ENCODE data around the gene WDR31.
A peak's percentile ranks its signal among the peaks of the same experiment; 100 is the strongest.

WDR31 gene

DNA sequence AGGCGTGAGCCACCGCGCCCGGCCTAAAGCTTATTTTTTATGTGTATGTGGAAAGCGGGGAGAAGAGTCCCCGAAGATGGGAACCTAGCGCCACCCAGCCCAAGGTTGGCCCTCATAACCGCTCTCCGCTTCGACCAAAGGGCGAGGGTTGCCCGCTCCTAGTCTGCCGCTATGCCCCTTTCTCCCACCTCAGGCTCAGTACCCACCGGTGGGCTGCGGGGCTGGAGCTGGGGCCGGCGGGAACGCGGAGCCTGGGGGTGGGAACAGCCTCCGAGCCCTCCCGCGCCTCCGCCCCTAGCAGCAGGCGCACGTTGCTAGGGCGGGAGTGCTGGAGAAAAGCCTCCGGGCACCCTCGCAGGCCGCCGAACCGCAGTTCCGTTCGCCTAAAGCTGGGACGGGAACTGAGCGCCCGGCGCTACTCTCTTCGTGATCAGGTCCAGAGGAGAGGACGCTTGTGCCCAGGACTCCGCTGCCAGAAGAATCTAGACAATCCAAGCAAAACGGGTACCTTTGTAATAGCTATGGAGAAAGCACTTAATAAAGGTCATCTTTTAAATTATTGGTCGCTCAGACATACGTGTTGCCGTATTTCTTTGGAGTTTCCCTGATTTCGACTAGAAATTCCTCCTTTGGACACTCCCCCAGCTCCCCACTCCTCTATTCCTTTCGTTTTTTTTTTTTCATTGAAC is at the start of gene WDR31:
Gene WDR31 (minus strand): TSS at position 265 of the 689 bp plus-strand sequence. CDS start 8,253 bp downstream, outside the sequence.
- Mint-ChIP-seq H3K27me3 (ENCODE audit: low read depth, poor library complexity) (peaks cover 27% of the 10 kb centered on the region), H3K36me3 (ENCODE audit: low read depth) (no peaks in the 10 kb centered on the region), H3K9me3 (no peaks in the 10 kb centered on the region), H3K4me1 (peaks cover 8% of the 10 kb centered on the region), H3K27ac (no peak within 1 kb of the TSS), H3K4me3 (peak within 1 kb of the TSS; percentile 86)
- DNase-seq, result peak; percentile 89
- TF ChIP-seq, protein P1, sequence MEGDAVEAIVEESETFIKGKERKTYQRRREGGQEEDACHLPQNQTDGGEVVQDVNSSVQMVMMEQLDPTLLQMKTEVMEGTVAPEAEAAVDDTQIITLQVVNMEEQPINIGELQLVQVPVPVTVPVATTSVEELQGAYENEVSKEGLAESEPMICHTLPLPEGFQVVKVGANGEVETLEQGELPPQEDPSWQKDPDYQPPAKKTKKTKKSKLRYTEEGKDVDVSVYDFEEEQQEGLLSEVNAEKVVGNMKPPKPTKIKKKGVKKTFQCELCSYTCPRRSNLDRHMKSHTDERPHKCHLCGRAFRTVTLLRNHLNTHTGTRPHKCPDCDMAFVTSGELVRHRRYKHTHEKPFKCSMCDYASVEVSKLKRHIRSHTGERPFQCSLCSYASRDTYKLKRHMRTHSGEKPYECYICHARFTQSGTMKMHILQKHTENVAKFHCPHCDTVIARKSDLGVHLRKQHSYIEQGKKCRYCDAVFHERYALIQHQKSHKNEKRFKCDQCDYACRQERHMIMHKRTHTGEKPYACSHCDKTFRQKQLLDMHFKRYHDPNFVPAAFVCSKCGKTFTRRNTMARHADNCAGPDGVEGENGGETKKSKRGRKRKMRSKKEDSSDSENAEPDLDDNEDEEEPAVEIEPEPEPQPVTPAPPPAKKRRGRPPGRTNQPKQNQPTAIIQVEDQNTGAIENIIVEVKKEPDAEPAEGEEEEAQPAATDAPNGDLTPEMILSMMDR (IDR thresholded peaks at IDR 0.05), result no peak

DNA sequence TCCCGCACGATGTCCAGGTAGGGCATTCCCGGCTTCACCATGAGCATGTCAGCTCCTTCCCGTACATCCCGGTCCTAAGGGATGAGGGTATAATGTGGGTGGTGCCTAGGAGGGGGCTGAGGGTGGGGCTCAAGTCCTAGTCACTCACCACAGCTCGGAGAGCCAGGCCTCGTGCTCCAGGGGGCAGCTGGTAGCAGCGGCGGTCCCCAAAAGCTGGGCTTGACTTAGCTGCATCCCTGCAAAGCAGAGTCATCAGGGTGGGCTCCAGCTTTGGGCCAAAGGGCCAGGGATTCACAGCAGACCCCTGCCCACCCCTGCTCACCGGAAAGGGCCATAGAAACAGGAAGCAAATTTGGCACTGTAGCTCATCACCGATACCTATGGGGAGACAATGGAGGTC is 49.4 kb upstream of the WDR31 start:
- peaks cover 34% of the 10 kb centered on the region for H3K36me3 Mint-ChIP-seq (ENCODE audit: low read depth)
- TF ChIP-seq, protein P1 (IDR thresholded peaks at IDR 0.05), result no peak

DNA sequence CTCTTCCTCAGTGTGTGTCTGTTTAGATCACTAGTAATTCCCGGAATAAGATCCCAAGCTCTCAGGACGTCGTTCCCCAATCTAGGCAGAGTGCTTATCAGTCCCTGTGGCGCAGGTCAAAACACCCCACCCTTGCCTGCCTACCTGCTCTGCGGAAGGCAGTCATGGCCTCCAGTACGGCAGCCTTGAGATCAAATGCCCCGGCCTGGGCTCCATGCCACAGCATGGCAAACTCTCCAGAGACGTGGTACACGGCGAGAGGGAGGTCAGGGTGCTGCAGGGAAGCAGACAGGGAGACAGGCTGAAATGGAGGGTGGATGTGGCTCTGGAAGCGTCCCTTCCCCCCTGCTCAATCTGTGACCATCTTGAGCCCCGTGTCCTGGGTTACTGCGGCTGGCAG is 48.8 kb upstream of the WDR31 start:
- peaks cover 7% of the 10 kb centered on the region for H3K4me1 Mint-ChIP-seq
- no peak for DNase-seq
- no peak overlapping the region for H3K27ac Mint-ChIP-seq
- peaks cover 3% of the 10 kb centered on the region for H3K9me3 Mint-ChIP-seq
- TF ChIP-seq, protein P1 (IDR thresholded peaks at IDR 0.05), result no peak
- peaks cover 4% of the 10 kb centered on the region for H3K27me3 Mint-ChIP-seq (ENCODE audit: low read depth, poor library complexity)
- H3K4me3 Mint-ChIP-seq, result no peak overlapping the region
- peaks cover 34% of the 10 kb centered on the region for H3K36me3 Mint-ChIP-seq (ENCODE audit: low read depth)

More for the DNA sequence above, 49.4 kb upstream of the WDR31 start:
- no peak for DNase-seq
- H3K9me3 Mint-ChIP-seq, result peaks cover 3% of the 10 kb centered on the region
- no peak overlapping the region for H3K27ac Mint-ChIP-seq
- H3K4me1 Mint-ChIP-seq, result peaks cover 7% of the 10 kb centered on the region
- peaks cover 4% of the 10 kb centered on the region for H3K27me3 Mint-ChIP-seq (ENCODE audit: low read depth, poor library complexity)
- H3K4me3 Mint-ChIP-seq, result no peak overlapping the region

DNA sequence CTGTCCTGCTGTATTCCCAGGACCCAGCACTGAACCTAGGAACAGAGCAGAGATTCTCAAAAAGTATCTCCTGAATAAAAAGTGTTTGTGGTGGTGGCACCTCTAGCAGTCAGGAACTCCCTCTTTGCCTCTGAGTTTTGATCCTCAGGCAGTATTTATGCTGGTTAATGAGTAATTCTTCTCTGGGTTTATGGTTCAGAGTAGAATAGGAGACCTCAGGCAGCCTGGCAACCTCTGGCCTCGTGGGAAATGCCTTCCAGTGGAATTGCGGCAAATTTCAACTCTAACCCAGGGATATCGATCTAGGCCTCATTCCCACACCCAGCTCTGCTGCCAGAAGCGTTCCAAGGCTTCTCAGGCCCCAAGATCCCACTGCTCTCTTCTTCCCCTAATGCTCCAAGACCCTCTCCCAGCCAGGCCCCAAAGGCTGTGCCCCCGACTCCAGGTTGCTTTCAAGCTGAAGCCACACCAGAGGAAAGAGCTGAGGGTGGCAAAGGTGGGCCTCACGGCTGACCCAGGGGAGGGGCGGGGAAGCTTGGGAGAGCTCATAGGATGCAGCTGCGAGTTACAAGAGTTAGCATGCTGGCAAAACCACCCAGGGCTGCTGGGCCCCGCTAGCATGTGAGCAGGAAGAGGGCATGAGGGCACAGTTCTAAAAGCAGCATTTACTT is 47.6 kb upstream of the WDR31 start:
- H3K4me1 Mint-ChIP-seq, result peaks cover 7% of the 10 kb centered on the region
- H3K4me3 Mint-ChIP-seq, result no peak overlapping the region
- DNase-seq, result no peak
- H3K27ac Mint-ChIP-seq, result peak overlapping the region; percentile 62
- H3K36me3 Mint-ChIP-seq (ENCODE audit: low read depth), result peaks cover 25% of the 10 kb centered on the region
- peaks cover 3% of the 10 kb centered on the region for H3K9me3 Mint-ChIP-seq
- H3K27me3 Mint-ChIP-seq (ENCODE audit: low read depth, poor library complexity), result peaks cover 4% of the 10 kb centered on the region
- TF ChIP-seq, protein P1 (IDR thresholded peaks at IDR 0.05), result no peak

DNA sequence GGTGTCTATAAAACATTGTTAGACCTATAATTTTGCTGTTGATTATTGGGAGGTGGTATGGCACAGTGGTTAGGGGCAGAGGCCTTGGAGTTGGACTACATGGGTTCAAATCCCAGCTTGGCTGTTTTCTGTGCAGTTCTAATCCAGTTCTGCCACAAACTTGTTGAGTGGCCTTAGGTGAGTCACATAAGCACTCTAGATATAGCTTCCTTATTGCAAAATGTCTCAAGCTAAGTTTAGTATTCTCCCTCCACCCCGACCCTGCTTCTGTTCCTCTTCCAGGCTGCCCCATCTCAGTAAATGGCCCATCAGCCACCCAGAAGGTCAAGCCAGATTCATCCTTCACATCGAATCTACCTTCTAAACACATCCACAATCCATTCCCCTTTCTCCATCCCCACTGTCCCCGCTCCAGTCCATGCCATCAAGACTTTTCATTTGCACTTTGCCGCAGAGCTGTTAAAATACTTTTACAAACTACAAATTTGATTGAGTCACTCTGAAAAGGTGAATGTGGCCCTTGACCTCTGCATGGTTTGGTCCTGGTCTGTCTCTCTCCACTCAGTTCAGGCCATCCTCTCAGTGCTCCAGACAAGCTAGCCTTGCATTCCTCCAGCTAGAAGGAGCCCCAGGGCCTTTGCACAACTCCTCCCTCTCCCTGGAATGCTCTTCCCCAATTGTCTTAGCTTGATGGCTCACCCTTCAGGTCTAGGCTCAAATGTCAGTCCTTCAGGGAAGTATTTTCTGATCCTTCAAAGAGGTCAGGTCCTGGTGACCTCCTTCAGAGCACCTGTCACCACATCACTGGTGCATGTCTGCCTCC is 46.7 kb upstream of the WDR31 start:
- TF ChIP-seq, protein P1 (IDR thresholded peaks at IDR 0.05), result no peak
- H3K9me3 Mint-ChIP-seq, result peaks cover 3% of the 10 kb centered on the region
- no peak overlapping the region for H3K4me3 Mint-ChIP-seq
- H3K27me3 Mint-ChIP-seq (ENCODE audit: low read depth, poor library complexity), result peaks cover 4% of the 10 kb centered on the region
- no peak for DNase-seq
- no peak overlapping the region for H3K27ac Mint-ChIP-seq
- peaks cover 25% of the 10 kb centered on the region for H3K36me3 Mint-ChIP-seq (ENCODE audit: low read depth)
- peaks cover 7% of the 10 kb centered on the region for H3K4me1 Mint-ChIP-seq

Measured in nephron progenitor cell (in vitro differentiated cells).